Astrocyte of the spinal cord (primary cell): ENCODE measurements around the gene CPEB2.

Experiments used
- DNase-seq: peaks from one replicate; pipeline ENCODE4 v3.0.0; 2011; ENCODE audit warnings: low read depth, low spot score
- H3K4me3 ChIP-seq: 2 replicates; pipeline ENCODE4 v1.5.1; 2011; ENCODE audit warnings: low read depth, mild to moderate bottlenecking, low read length, moderate library complexity
- CTCF ChIP-seq: IDR thresholded peaks from 2 replicates; pipeline ENCODE4 v1.5.1; 2012; ENCODE audit warnings: low read depth, mild to moderate bottlenecking, low read length, inconsistent platforms
- in situ Hi-C: cut with HindIII; loops from 2 replicates; pipeline ENCODE4 v1.10.0; 2017; ENCODE audit warnings: low sequenced_read_pairs

CPEB2 gene

DNA sequence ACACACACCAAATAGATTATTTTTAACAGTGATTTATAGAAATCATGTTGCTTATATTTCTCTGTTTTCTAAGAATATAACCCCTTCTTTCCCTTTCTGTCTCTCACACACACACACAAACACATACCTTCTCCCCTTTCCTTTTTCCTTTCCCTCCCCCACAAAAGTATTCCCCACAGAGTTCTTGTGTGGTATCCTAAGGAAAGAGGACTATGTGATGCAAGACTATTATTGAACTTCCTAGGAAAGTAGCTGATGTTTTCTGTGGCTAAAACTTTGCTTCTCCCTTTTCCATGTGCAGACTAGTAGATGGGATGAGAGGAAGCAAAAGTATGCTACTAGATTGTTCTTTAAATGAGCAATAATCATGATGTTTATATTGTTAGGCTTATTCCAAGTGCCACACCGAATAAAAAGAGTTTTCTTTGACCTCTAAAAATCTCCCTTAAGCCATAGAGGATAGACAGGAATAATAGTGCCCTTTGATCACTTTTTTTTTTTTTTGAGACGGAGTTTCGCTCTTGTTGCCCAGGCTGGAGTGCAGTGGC lies 38.7 kb downstream of the CPEB2 start:
- in situ Hi-C loops, result no loop called here
- TF ChIP-seq CTCF, result no peak
- no peak overlapping the region for H3K4me3 ChIP-seq
- no peak for DNase-seq

GRCh38 chr4:15042529-15043167 lies 40.4 kb downstream of the CPEB2 start:
- no peak for TF ChIP-seq CTCF
- DNase-seq, result no peak
- in situ Hi-C loops, result no loop called here
- no peak overlapping the region for H3K4me3 ChIP-seq

- peak; percentile 22 for TF ChIP-seq CTCF
- H3K4me3 ChIP-seq, result no peak overlapping the region
- DNase-seq, result no peak
- in situ Hi-C loops, result no loop called here
Measured at GRCh38 chr4:15043226-15043625, 40.9 kb downstream of the CPEB2 start.

- no peak for DNase-seq
- no peak overlapping the region for H3K4me3 ChIP-seq
- TF ChIP-seq CTCF, result no peak
- in situ Hi-C loops, result no loop called here
Measured at GRCh38 chr4:15043922-15044321, 41.6 kb downstream of the CPEB2 start.

DNA sequence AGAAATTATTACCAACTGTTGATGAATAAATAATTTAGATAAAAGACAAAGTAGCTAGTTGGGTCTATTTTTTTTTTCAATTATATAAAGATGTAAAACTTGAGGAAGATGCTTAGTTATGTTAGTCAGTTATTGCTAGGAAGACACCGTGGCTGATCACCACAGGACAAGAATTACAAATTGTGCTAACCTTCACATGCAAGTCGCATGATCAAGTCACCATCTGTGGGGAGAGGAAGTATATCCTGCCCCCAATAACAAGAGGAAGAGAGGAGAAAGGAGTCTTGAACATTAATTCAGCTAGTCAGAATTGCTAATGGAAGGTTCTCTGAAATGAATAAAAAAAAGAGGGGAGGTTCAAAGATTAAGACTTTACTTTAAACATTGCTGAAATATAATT lies 52.3 kb downstream of the CPEB2 start:
- in situ Hi-C loops, result no loop called here
- no peak for TF ChIP-seq CTCF

GRCh38 chr4:15060213-15060612 lies 57.9 kb downstream of the CPEB2 start:
- no peak overlapping the region for H3K4me3 ChIP-seq
- in situ Hi-C loops, result no loop called here
- DNase-seq, result no peak
- no peak for TF ChIP-seq CTCF

More for the DNA sequence above, 52.3 kb downstream of the CPEB2 start:
- H3K4me3 ChIP-seq, result no peak overlapping the region
- no peak for DNase-seq
